ENCODE measurements around the gene LRMDA. TPM values are rescaled to one million over a fixed set of nuclear protein-coding genes. Genes with fewer than 3 reads are reported as not detected.

The LRMDA gene
- total and polyA plus RNA-seq, 2 of the 8 experiments (the other 6 are each of a cell fraction or from before 2014, with no cell fraction given), result 0.86 to 2.8 TPM

DNA sequence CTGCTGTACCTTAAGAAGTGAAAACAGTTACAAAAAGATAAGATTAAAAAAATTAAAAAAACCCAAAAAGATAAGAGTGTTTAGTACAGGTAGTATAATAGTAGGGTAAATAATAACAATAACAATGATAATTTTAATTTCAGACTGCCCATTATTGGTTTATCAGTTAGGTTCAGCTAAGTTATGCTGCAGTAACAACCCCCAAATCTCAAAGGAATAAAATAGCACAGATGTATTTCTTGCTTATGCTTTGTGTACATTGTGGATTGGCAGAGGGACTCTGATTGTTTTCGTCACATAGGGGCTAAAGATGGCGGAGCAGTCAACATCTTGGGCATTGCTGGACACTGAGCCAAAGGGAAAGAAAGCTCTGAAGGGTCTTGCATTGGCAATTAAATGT, 264.6 kb downstream of the LRMDA start:
- H3K79me2 ChIP-seq (ENCODE audit: control insufficient read depth in 1 of 2, insufficient read depth in 2 of 2, low read length in 2 of 2), result no peaks in the 10 kb centered on the region
- H3K18ac ChIP-seq (ENCODE audit: extremely low read depth, low read length), result no peak overlapping the region
- no peak overlapping the region for H2AFZ ChIP-seq (ENCODE audit: low read length)
- H4K8ac ChIP-seq (ENCODE audit: extremely low read depth, insufficient read depth, low read length), result no peak overlapping the region
- no peaks in the 10 kb centered on the region for H3K9me3 ChIP-seq (ENCODE audit: insufficient read depth in 2 of 2, low read depth in 1 of 2, low read length in 1 of 2)
- no peaks in the 10 kb centered on the region for H3K36me3 ChIP-seq (ENCODE audit: control insufficient read depth in 2 of 4, insufficient read depth in 4 of 4, low read length in 3 of 4)
- ChIA-PET POLR2A (ENCODE audit: partially characterized antibody) (no interaction called here), CTCF (ENCODE audit: partially characterized antibody) (no interaction called here)
- H3K23me2 ChIP-seq (ENCODE audit: low read depth, low read length), result no peaks in the 10 kb centered on the region
- H2BK12ac ChIP-seq (ENCODE audit: low read depth, low read length), result no peak overlapping the region
- no peak overlapping the region for H3K4me2 ChIP-seq (ENCODE audit: insufficient read depth in 1 of 2, low read depth in 2 of 2, low read length in 2 of 2)
- TF ChIP-seq CTBP2 (IDR thresholded peaks at IDR 0.05; ENCODE audit: borderline replicate concordance, insufficient read depth, insufficient read length, low read length) (no peak), ATF3 (IDR thresholded peaks at IDR 0.05; ENCODE audit: insufficient read depth, low read depth, low read length) (no peak), EGR1 (IDR thresholded peaks at IDR 0.05; ENCODE audit: borderline replicate concordance, low read depth, low read length) (no peak), POLR2A (IDR thresholded peaks at IDR 0.05; ENCODE audit: control extremely low read depth in 1 of 2, low read depth in 2 of 2, low read length in 2 of 2) (no peak), RNF2 (IDR thresholded peaks at IDR 0.05; ENCODE audit: borderline replicate concordance, low read depth, low read length, missing control alignments, poor library complexity, severe bottlenecking) (no peak), KDM5A (IDR thresholded peaks at IDR 0.05; ENCODE audit: low read length) (no peak), CBX5 (IDR thresholded peaks at IDR 0.05; ENCODE audit: low read depth, low read length) (no peak), ASH2L (IDR thresholded peaks at IDR 0.05; ENCODE audit: low read length) (no peak), ZNF274 (IDR thresholded peaks at IDR 0.05; ENCODE audit: borderline replicate concordance, extremely low read depth, low read length) (no peak), GTF2F1 (IDR thresholded peaks at IDR 0.05; ENCODE audit: borderline replicate concordance, low read depth, low read length) (no peak), YY1 (IDR thresholded peaks at IDR 0.05; ENCODE audit: low read depth, low read length) (no peak), KDM1A (IDR thresholded peaks at IDR 0.05; ENCODE audit: borderline replicate concordance, low read length) (no peak), EZH2 (IDR thresholded peaks at IDR 0.05; ENCODE audit: low read depth, low read length, severe bottlenecking) (no peak)
- no peak overlapping the region for H2BK120ac ChIP-seq (replicated peaks; ENCODE audit: low read depth, low read length)
- H4K20me1 ChIP-seq (replicated peaks in 1 of 2; ENCODE audit: control insufficient read depth in 1 of 2, insufficient read depth in 2 of 2, low read length in 2 of 2), result no peaks in the 10 kb centered on the region
- H3K9ac ChIP-seq (replicated peaks in 1 of 4; ENCODE audit: extremely low read depth in 1 of 4, low read depth in 3 of 4, low read length in 3 of 4), result no peak overlapping the region
- no peak overlapping the region for H3K27ac ChIP-seq (ENCODE audit: low read depth, low read length)
- 95% methylated on average over 2 of the region's 2 CpGs; no CpG with 5 or more reads in 1 of the 2 experiments for WGBS, 2 experiments (ENCODE audit: extremely low coverage in 1 of 2, insufficient coverage in 1 of 2, insufficient read length in 1 of 2, insufficient replicate concordance in 2 of 2, low coverage in 1 of 2, low lambda C conversion rate in 2 of 2, missing lambda C conversion rate in 1 of 2)
- H3K27me3 ChIP-seq (replicated peaks in 1 of 4; ENCODE audit: control insufficient read depth in 3 of 4, extremely low read depth in 1 of 4, insufficient read depth in 3 of 4, low read length in 3 of 4), result no peaks in the 10 kb centered on the region
- no peak overlapping the region for H4K5ac ChIP-seq (ENCODE audit: insufficient read length, low read depth, low read length)
- no peak overlapping the region for H2BK20ac ChIP-seq (ENCODE audit: low read length)
- no peak overlapping the region for H3K4ac ChIP-seq (replicated peaks; ENCODE audit: insufficient read length, low read depth, low read length)
- no peak overlapping the region for H4K91ac ChIP-seq (replicated peaks; ENCODE audit: insufficient read length, low read length)
- no peak for FAIRE-seq
- no peak overlapping the region for H3K56ac ChIP-seq (replicated peaks; ENCODE audit: insufficient read length, low read depth, low read length)
- no peak overlapping the region for H2AK5ac ChIP-seq (ENCODE audit: low read depth, low read length)
- H2BK5ac ChIP-seq (ENCODE audit: low read depth, low read length), result no peak overlapping the region
- no peak overlapping the region for H3K23ac ChIP-seq (ENCODE audit: insufficient read length)
- no peaks in the 10 kb centered on the region for H3K4me1 ChIP-seq (replicated peaks in 1 of 4; ENCODE audit: control insufficient read depth in 3 of 4, insufficient read depth in 4 of 4, low read length in 3 of 4)
- no peak overlapping the region for H3K14ac ChIP-seq (ENCODE audit: insufficient read length)
- no peak overlapping the region for H3K4me3 ChIP-seq (ENCODE audit: extremely low read depth in 1 of 4, insufficient read depth in 2 of 4, low read depth in 3 of 4, low read length in 4 of 4)
- DNase-seq (ENCODE audit: low read depth in 1 of 2, low spot score in 2 of 2), result no peak
- H3K79me1 ChIP-seq (ENCODE audit: low read depth, low read length), result no peaks in the 10 kb centered on the region
- no peak overlapping the region for H2BK15ac ChIP-seq (ENCODE audit: low read length)
